ENCODE results near the gene DCLRE1C. TPM values are rescaled to one million over a fixed set of nuclear protein-coding genes. Genes with fewer than 3 reads are reported as not detected.

Gene DCLRE1C
- total RNA-seq, 2 experiments from 2014 or later, result 29.2 to 47.4 TPM

GRCh38 chr10:14904864-14905263 lies 49.0 kb downstream of the DCLRE1C start:
- H3K27me3 Mint-ChIP-seq, result no peaks in the 10 kb centered on the region
- H3K9me3 Mint-ChIP-seq (ENCODE audit: low read depth), result peaks cover 2% of the 10 kb centered on the region
- no peak overlapping the region for H3K27ac Mint-ChIP-seq
- DNase-seq, result no peak
- H3K4me1 Mint-ChIP-seq, result peaks cover 13% of the 10 kb centered on the region
- ATAC-seq, result no peak
- H3K36me3 Mint-ChIP-seq, result peaks cover 52% of the 10 kb centered on the region
- H3K4me3 Mint-ChIP-seq, result no peak overlapping the region
- CTCF ChIA-PET, result interaction anchor here (0.8 to 1.9 kb wide), 4 partner anchors 17 to 80 kb away, joined by 3 to 5 read pairs (median 4); partner anchors contain the start of gene SUV39H2

DNA sequence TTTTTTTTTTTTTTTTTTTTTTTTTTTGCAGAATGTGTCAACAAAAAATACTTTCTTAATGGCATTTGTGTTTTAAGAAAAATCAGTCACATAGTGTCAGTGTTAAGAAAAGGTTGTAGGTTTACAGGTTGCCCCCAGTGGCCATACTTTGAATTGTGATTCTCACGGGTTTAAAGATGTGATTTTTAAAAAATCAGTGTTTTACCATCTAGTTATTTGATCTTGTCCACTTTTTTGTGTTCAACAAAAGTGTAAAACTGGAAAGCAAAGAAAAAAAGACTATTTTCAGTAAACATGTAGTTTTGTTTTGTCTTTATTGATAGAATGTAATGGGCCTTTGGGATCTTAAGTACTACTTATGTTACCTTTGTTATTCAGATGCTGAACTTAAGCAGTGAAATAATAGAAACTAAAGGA lies 49.6 kb downstream of the DCLRE1C start:
- Mint-ChIP-seq H3K36me3 (peaks cover 50% of the 10 kb centered on the region), H3K27me3 (no peaks in the 10 kb centered on the region), H3K27ac (no peak overlapping the region), H3K4me1 (peaks cover 13% of the 10 kb centered on the region), H3K9me3 (ENCODE audit: low read depth) (peaks cover 2% of the 10 kb centered on the region), H3K4me3 (no peak overlapping the region)
- ATAC-seq, result peak; percentile 53
- CTCF ChIA-PET, result interaction anchor here (1.2 to 1.9 kb wide), 3 partner anchors 17 to 49 kb away, joined by 3 to 5 read pairs (median 4); no protein-coding TSS in a partner anchor
- no peak for DNase-seq

GRCh38 chr10:14891151-14891550 lies 62.7 kb downstream of the DCLRE1C start:
- Mint-ChIP-seq H3K36me3 (peaks cover 16% of the 10 kb centered on the region), H3K4me3 (no peak overlapping the region), H3K4me1 (peaks cover 10% of the 10 kb centered on the region), H3K27ac (no peak overlapping the region), H3K9me3 (ENCODE audit: low read depth) (no peaks in the 10 kb centered on the region), H3K27me3 (no peaks in the 10 kb centered on the region)
- CTCF ChIA-PET, result interaction anchor here (2.8 kb wide), 1 partner anchor 11 kb away, joined by 14 read pairs; the partner anchor contains the start of gene SUV39H2
- ATAC-seq (no peak), DNase-seq (no peak)

DNA sequence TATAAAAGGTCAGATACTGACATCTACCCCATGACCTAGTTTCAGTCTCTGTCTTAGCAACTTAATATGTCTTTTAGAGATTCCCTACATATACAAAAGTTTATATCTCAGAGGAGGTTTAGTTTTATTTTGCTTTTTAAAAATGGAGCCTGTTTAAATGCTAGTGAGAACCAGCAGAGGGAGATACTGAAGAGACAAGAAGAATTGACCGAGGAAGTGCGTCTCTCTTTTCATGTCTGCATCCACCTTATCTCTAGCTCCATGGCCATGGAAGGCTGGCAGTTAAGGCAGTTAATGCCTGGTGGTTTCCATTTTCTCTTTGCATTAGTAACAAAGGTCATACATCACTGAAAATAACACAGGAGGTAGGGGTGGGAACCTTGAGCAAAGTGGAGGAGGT lies 64.6 kb downstream of the DCLRE1C start:
- no peaks in the 10 kb centered on the region for H3K27me3 Mint-ChIP-seq
- H3K9me3 Mint-ChIP-seq (ENCODE audit: low read depth), result no peaks in the 10 kb centered on the region
- no peak for DNase-seq
- no peak for ATAC-seq
- peaks cover 13% of the 10 kb centered on the region for H3K36me3 Mint-ChIP-seq
- H3K4me1 Mint-ChIP-seq, result peaks cover 8% of the 10 kb centered on the region
- H3K27ac Mint-ChIP-seq, result no peak overlapping the region
- H3K4me3 Mint-ChIP-seq, result no peak overlapping the region
- CTCF ChIA-PET, result interaction anchor here (1.6 to 2.8 kb wide), 2 partner anchors 9 to 82 kb away, joined by 7 to 14 read pairs; partner anchors contain the start of gene SUV39H2

DNA sequence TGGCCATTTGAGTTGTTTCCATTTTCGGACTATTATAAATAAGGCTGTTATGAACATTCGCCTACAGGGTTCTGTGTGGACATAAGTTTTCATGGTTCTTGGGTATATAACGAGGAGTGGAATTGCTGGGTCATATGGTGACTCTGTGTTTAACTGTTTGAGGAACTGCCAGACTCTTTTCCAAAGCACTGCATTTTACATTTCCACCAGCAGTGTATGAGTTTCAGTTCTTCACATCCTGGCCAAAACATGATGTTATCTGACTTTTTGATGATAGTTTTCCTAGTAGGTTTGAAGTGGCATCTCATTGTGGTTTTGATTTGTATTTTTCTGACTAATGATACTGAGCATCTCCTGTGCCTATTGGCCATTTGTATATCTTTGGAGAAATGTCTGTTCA lies 69.8 kb downstream of the DCLRE1C start:
- peaks cover 12% of the 10 kb centered on the region for H3K36me3 Mint-ChIP-seq
- H3K4me3 Mint-ChIP-seq, result no peak overlapping the region
- CTCF ChIA-PET, result interaction anchor here (1.6 kb wide), 1 partner anchor 68 kb away, joined by 7 read pairs; no protein-coding TSS in a partner anchor
- H3K27ac Mint-ChIP-seq, result peak overlapping the region; percentile 21
- H3K4me1 Mint-ChIP-seq, result peaks cover 29% of the 10 kb centered on the region
- DNase-seq (no peak), ATAC-seq (peak; percentile 48)
- H3K27me3 Mint-ChIP-seq, result no peaks in the 10 kb centered on the region
- H3K9me3 Mint-ChIP-seq (ENCODE audit: low read depth), result no peaks in the 10 kb centered on the region

DNA sequence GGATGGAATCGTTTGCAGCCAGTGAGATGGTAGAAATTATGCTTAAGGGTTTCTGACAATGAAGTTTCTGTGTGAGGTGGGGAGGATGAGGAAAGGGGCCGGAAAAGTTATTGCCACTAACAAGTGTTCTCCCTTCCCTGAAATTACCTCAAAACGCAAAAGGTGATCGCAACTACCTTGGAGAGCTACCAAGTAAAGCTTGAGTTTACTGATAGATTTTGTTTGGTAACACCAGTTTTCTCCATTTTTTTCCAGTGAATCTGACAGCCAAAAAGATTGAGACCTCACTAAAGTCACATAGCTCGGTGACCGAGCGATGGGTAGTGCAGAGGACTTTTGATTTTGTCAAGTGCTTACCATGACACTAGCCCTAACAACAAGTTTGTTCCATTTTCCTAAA lies 73.7 kb downstream of the DCLRE1C start:
- no peaks in the 10 kb centered on the region for H3K27me3 Mint-ChIP-seq
- H3K27ac Mint-ChIP-seq, result peak overlapping the region; percentile 91
- peaks cover 44% of the 10 kb centered on the region for H3K4me1 Mint-ChIP-seq
- DNase-seq (no peak), ATAC-seq (no peak)
- CTCF ChIA-PET, result interaction anchor here (1.1 to 3.6 kb wide), 5 partner anchors 9 to 311 kb away, joined by 3 to 14 read pairs (median 3); no protein-coding TSS in a partner anchor
- no peaks in the 10 kb centered on the region for H3K9me3 Mint-ChIP-seq (ENCODE audit: low read depth)
- H3K4me3 Mint-ChIP-seq, result peak overlapping the region; percentile 95
- peaks cover 12% of the 10 kb centered on the region for H3K36me3 Mint-ChIP-seq

DNA sequence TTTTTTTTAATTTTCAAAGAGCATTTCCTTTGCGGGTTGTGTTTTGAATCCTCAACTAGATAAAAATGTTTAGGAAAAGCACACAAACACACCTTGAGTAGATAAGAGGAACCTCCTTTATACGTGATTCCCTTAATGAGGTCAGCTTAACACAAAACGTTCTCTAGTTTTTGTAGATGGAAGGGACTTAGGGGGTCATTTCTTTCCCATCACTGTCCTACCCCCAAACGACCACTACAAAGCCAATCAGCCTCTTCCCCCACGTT lies 74.0 kb downstream of the DCLRE1C start:
- CTCF ChIA-PET, result interaction anchor here (1.0 to 3.6 kb wide), 5 partner anchors 9 to 310 kb away, joined by 3 to 14 read pairs (median 3); no protein-coding TSS in a partner anchor
- Mint-ChIP-seq H3K27me3 (no peaks in the 10 kb centered on the region), H3K27ac (peak overlapping the region; percentile 91), H3K36me3 (peaks cover 12% of the 10 kb centered on the region), H3K4me1 (peaks cover 44% of the 10 kb centered on the region), H3K9me3 (ENCODE audit: low read depth) (no peaks in the 10 kb centered on the region), H3K4me3 (peak overlapping the region; percentile 95)
- ATAC-seq (no peak), DNase-seq (no peak)

GRCh38 chr10:14879124-14879927 lies 74.6 kb downstream of the DCLRE1C start:
- ATAC-seq, result no peak
- Mint-ChIP-seq H3K27ac (peak overlapping the region; percentile 91), H3K4me1 (peaks cover 44% of the 10 kb centered on the region), H3K27me3 (no peaks in the 10 kb centered on the region), H3K9me3 (ENCODE audit: low read depth) (no peaks in the 10 kb centered on the region), H3K4me3 (peak overlapping the region; percentile 95), H3K36me3 (peaks cover 12% of the 10 kb centered on the region)
- CTCF ChIA-PET, result interaction anchor here (0.8 to 3.6 kb wide), 10 partner anchors 8 to 310 kb away, joined by 3 to 14 read pairs (median 4); partner anchors contain the start of genes CDNF, DCLRE1C, HSPA14 and MSANTD7
- DNase-seq, result peak; percentile 56

DNA sequence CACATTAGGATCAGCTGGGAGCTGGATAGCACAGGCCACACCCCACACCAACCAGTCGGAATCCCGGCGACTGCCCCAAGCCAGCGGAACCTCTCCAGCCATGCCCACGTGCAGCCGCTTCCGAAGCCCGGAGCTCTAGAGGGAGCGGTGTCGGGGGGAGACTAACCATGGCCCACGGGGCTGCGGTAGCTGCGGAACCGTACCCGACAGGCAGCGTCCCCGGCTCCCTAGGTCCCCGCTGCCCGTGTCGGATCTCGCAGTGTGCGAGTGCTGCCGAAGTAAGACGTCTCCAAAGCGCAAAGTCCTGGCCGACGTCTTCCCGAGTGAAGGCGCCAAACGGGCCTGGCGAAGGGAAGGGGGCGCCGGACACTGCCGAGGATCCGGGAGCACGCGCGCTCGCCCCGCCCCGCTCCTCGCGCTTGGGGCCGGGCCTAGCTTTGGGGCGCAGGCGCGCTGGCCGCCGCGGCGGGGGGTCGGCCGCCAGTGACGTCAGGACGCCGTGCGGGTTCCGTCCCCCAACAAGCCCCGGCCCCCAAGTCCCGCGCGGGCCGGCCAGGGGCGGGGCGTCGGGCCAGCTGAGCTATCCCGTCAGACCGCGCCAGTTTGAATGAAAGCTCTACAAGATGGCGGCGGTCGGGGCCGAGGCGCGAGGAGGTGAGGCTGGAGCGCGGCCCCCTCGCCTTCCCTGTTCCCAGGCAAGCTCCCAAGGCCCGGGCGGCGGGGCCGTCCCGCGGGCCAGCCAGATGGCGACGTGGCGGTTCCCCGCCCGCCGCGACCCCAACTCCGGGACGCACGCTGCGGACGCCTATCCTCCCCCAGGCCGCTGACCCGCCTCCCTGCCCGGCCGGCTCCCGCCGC lies 75.4 kb downstream of the DCLRE1C start, which contains the start of gene SUV39H2:
Gene SUV39H2, plus strand, starts transcription at position 601 of the 858 bp plus-strand sequence. Its CDS starts 23 bp downstream, at position 624.
- peaks cover 10% of the 10 kb centered on the region for H3K36me3 Mint-ChIP-seq
- no peaks in the 10 kb centered on the region for H3K27me3 Mint-ChIP-seq
- H3K4me3 Mint-ChIP-seq, result peak within 1 kb of the TSS; percentile 95
- CTCF ChIA-PET, result interaction anchor here (0.7 to 3.6 kb wide), 12 partner anchors 7 to 336 kb away, joined by 3 to 14 read pairs (median 4); partner anchors contain the start of genes CDNF, DCLRE1C, HSPA14 and MSANTD7
- ATAC-seq (peak; percentile 93), DNase-seq (peak; percentile 96)
- peak within 1 kb of the TSS; percentile 91 for H3K27ac Mint-ChIP-seq
- no peaks in the 10 kb centered on the region for H3K9me3 Mint-ChIP-seq (ENCODE audit: low read depth)
- peaks cover 46% of the 10 kb centered on the region for H3K4me1 Mint-ChIP-seq

DNA sequence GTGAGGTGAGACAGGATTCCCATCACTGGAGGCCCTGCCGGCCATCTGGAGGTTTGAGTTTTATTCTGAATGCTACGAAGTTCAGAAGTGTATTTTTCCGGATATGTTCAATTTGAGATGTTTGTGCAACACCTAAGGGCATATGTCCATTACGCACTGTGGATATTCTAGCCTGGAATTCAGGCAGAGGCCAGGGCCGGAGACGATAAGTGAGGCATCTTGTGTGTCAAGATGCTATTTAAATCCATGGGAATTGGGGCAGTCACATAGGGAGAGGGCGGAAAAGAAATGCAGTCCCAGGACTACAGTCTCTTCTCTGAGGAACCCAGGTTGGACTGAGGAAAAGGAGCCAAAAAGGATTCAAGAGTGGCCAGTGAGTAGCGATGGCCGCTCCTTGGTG lies 77.1 kb downstream of the DCLRE1C start:
- H3K4me1 Mint-ChIP-seq, result peaks cover 41% of the 10 kb centered on the region
- peak overlapping the region; percentile 95 for H3K4me3 Mint-ChIP-seq
- no peak for DNase-seq
- no peak for ATAC-seq
- H3K27ac Mint-ChIP-seq, result no peak overlapping the region
- no peaks in the 10 kb centered on the region for H3K9me3 Mint-ChIP-seq (ENCODE audit: low read depth)
- CTCF ChIA-PET, result interaction anchor here (2.0 to 2.6 kb wide), 2 partner anchors 38 to 76 kb away, joined by 9 to 13 read pairs; partner anchors contain the start of genes CDNF, DCLRE1C, HSPA14 and MSANTD7
- H3K27me3 Mint-ChIP-seq, result no peaks in the 10 kb centered on the region
- H3K36me3 Mint-ChIP-seq, result peaks cover 1% of the 10 kb centered on the region

- no peak for ATAC-seq
- Mint-ChIP-seq H3K4me1 (peaks cover 34% of the 10 kb centered on the region), H3K27me3 (no peaks in the 10 kb centered on the region), H3K36me3 (peaks cover 5% of the 10 kb centered on the region), H3K27ac (no peak overlapping the region), H3K9me3 (ENCODE audit: low read depth) (no peaks in the 10 kb centered on the region), H3K4me3 (no peak overlapping the region)
- CTCF ChIA-PET, result no interaction called here
- DNase-seq, result no peak
Observed at GRCh38 chr10:14875941-14876340, 78.0 kb downstream of the DCLRE1C start.

GRCh38 chr10:14873090-14873760 lies 80.7 kb downstream of the DCLRE1C start:
- H3K4me3 Mint-ChIP-seq, result no peak overlapping the region
- peaks cover 15% of the 10 kb centered on the region for H3K36me3 Mint-ChIP-seq
- ATAC-seq (no peak), DNase-seq (no peak)
- H3K9me3 Mint-ChIP-seq (ENCODE audit: low read depth), result no peaks in the 10 kb centered on the region
- no peak overlapping the region for H3K27ac Mint-ChIP-seq
- no peaks in the 10 kb centered on the region for H3K27me3 Mint-ChIP-seq
- CTCF ChIA-PET, result interaction anchor here (0.6 to 0.9 kb wide), 2 partner anchors 88 to 98 kb away, joined by 3 read pairs; no protein-coding TSS in a partner anchor
- peaks cover 22% of the 10 kb centered on the region for H3K4me1 Mint-ChIP-seq

All from activated CD8-positive, alpha-beta memory T cell treated with anti-CD3 and anti-CD28 coated beads, Interleukin-2, amount 10 ng/mL, durations not matched to agents 7 days and 5 days (primary cell).